CD14-positive monocyte (primary cell): ENCODE results near the gene MAN1C1. TPM values are rescaled to one million over a fixed set of nuclear protein-coding genes. Genes with fewer than 3 reads are reported as not detected.

ENCODE experiments used
- DNase-seq, 3 donors: peaks; one replicate each; pipeline ENCODE4 v3.0.0-alpha.2; 2011 to 2022
- H2AFZ ChIP-seq: 2 replicates; pipeline ENCODE4 v1.6.0; 2012; ENCODE audit warnings: mild to moderate bottlenecking, low read depth, low read length, inconsistent platforms; ENCODE audit not compliant: insufficient read depth, poor library complexity, severe bottlenecking
- H3K27ac ChIP-seq, 2 donors: 1 replicate in 1 of 2; 2 replicates in 1 of 2; pipeline ENCODE4 v1.5.1; 2012 to 2013; ENCODE audit warnings: low read length in 2 of 2, control low read depth in 1 of 2, inconsistent platforms in 1 of 2, low read depth in 1 of 2, mild to moderate bottlenecking in 1 of 2
- H3K27me3 ChIP-seq, 2 donors: one replicate each; pipeline versions ENCODE4 v1.6.0 to v1.6.1; 2011 to 2013; ENCODE audit warnings: low read length in 2 of 2; ENCODE audit not compliant: control insufficient read depth in 2 of 2, insufficient read depth in 2 of 2
- H3K36me3 ChIP-seq, 2 donors: replicated peaks in 1 of 2; 1 replicate in 1 of 2; 2 replicates in 1 of 2; pipeline versions ENCODE4 v1.5.1 to v1.6.1; 2012 to 2013; ENCODE audit warnings: low read length in 2 of 2, control low read depth in 1 of 2, inconsistent platforms in 1 of 2, mild to moderate bottlenecking in 1 of 2; ENCODE audit not compliant: insufficient read depth in 2 of 2, control insufficient read depth in 1 of 2
- H3K4me1 ChIP-seq, 2 donors: 1 replicate in 1 of 2; 2 replicates in 1 of 2; pipeline versions ENCODE4 v1.5.1 to v1.6.1; 2012 to 2013; ENCODE audit warnings: low read length in 2 of 2, control low read depth in 1 of 2, inconsistent platforms in 1 of 2, mild to moderate bottlenecking in 1 of 2, moderate library complexity in 1 of 2; ENCODE audit not compliant: insufficient read depth in 2 of 2, control insufficient read depth in 1 of 2
- H3K4me2 ChIP-seq: replicated peaks from 2 replicates; pipeline ENCODE3; 2012; ENCODE audit warnings: low read length, moderate library complexity, mild to moderate bottlenecking; ENCODE audit not compliant: poor library complexity, severe bottlenecking; ENCODE audit errors: extremely low read depth
- H3K4me3 ChIP-seq, 3 experiments: fragments of 200-600 bp in 1 of 3; sonication (generic) in 1 of 3; replicated peaks in 1 of 3; 1 replicate in 2 of 3; 2 replicates in 1 of 3; pipeline ENCODE4 v1.5.1; 2011 to 2013; ENCODE audit warnings: low read length in 3 of 3, mild to moderate bottlenecking in 3 of 3, control low read depth in 2 of 3, low read depth in 2 of 3, inconsistent platforms in 1 of 3, moderate library complexity in 1 of 3
- H3K79me2 ChIP-seq: 2 replicates; pipeline ENCODE4 v1.6.0; 2012; ENCODE audit warnings: mild to moderate bottlenecking, control low read depth, inconsistent platforms, low read length, moderate library complexity; ENCODE audit not compliant: insufficient read depth
- H3K9ac ChIP-seq: 2 replicates; pipeline ENCODE4 v1.6.0; 2017; ENCODE audit warnings: low read length, mild to moderate bottlenecking; ENCODE audit not compliant: insufficient read depth, poor library complexity, severe bottlenecking
- H3K9me3 ChIP-seq, 2 donors: replicated peaks in 1 of 2; 1 replicate in 1 of 2; 2 replicates in 1 of 2; pipeline versions ENCODE4 v1.5.1 to v1.6.1; 2012 to 2013; ENCODE audit warnings: low read length in 2 of 2, control low read depth in 1 of 2; ENCODE audit not compliant: control insufficient read depth in 1 of 2, insufficient read depth in 1 of 2
- H4K20me1 ChIP-seq: 2 replicates; pipeline ENCODE4 v1.6.0; 2012; ENCODE audit warnings: mild to moderate bottlenecking, low read length, control low read depth, moderate library complexity; ENCODE audit not compliant: insufficient read depth
- H3K27ac Mint-ChIP-seq, 7 donors: one replicate each; pipeline ENCODE4 v1.8.0; 2020; ENCODE audit warnings: mild to moderate bottlenecking in 7 of 7, mixed read lengths in 7 of 7, moderate library complexity in 6 of 7, inconsistent platforms in 2 of 7
- H3K27me3 Mint-ChIP-seq, 3 donors: one replicate each; pipeline ENCODE4 v1.8.0; 2021 to 2022; ENCODE audit warnings: low read depth in 3 of 3, mild to moderate bottlenecking in 3 of 3, mixed read lengths in 3 of 3, moderate library complexity in 3 of 3, inconsistent platforms in 1 of 3
- H3K36me3 Mint-ChIP-seq, 2 donors: one replicate each; pipeline ENCODE4 v1.8.0; 2020; ENCODE audit warnings: mixed read lengths in 2 of 2, inconsistent platforms in 1 of 2, mild to moderate bottlenecking in 1 of 2
- H3K4me1 Mint-ChIP-seq: one replicate; pipeline ENCODE4 v1.8.0; 2020; ENCODE audit warnings: mild to moderate bottlenecking, mixed read lengths
- H3K4me3 Mint-ChIP-seq, 2 donors: one replicate each; pipeline ENCODE4 v1.8.0; 2020; ENCODE audit warnings: mild to moderate bottlenecking in 2 of 2, mixed read lengths in 2 of 2, moderate library complexity in 1 of 2
- H3K9me3 Mint-ChIP-seq, 7 donors: one replicate each; pipeline ENCODE4 v1.8.0; 2020 to 2022; ENCODE audit warnings: mixed read lengths in 7 of 7, mild to moderate bottlenecking in 6 of 7, moderate library complexity in 6 of 7, inconsistent platforms in 2 of 7
- CTCF ChIP-seq: fragments of 200-600 bp; IDR thresholded peaks from one replicate; pipeline ENCODE4 v1.8.0; 2022; ENCODE audit warnings: antibody characterized with exemption, mild to moderate bottlenecking
- WGBS: methylation state at CpG from one replicate; pipeline ENCODE4 v1.1.5; 2013; ENCODE audit warnings: missing lambda C conversion rate; ENCODE audit not compliant: insufficient coverage; 5-methylcytosine and 5-hydroxymethylcytosine counted together
- intact Hi-C, 2 donors: fragments of 100-400 bp; cut with micrococcal nuclease; formaldehyde crosslinking; loops; one replicate each; pipeline versions ENCODE4 v1.15.0 to v1.15.1; 2023
- polyA plus RNA-seq, 3 donors: library from polyadenylated mRNA; depleted of rRNA in 1 of 3; unstranded in 2 of 3; stranded (reverse) in 1 of 3; fragments of 300-500 nt in 2 of 3; fragments of >200 nt in 1 of 3; fragmentation: Illumina TruSeq in 2 of 3; gene quantifications; 1 replicate in 2 of 3; 2 replicates in 1 of 3; pipeline ENCODE4 v1.2.3, GENCODE V29; 2012 to 2021

MAN1C1 gene
- polyA plus RNA-seq, 3 donors: 1.2 to 7.2 (median 1.7) TPM

GRCh38 chr1:25750923-25751605, 134.5 kb downstream of the MAN1C1 start:
- H4K20me1 ChIP-seq: no peaks in the 10 kb centered on the region

More at GRCh38 chr1:25750923-25751605, 134.5 kb downstream of the MAN1C1 start:
- Mint-ChIP-seq H3K27ac (no peak overlapping the region), H3K4me1 (peaks cover 13% of the 10 kb centered on the region), H3K27me3 (peaks cover 0 to 3% (median 3%) of the 10 kb centered on the region in 3 donors), H3K36me3 (peaks cover 12 to 19% of the 10 kb centered on the region in 2 donors), H3K4me3 (no peak overlapping the region), H3K9me3 (peaks cover 0 to 2% (median 0%) of the 10 kb centered on the region in 7 donors)
- Histone ChIP-seq H3K4me2 (no peak overlapping the region), H3K9me3 (no peaks in the 10 kb centered on the region), H3K79me2 (no peaks in the 10 kb centered on the region), H3K27ac (no peak overlapping the region), H3K36me3 (peaks cover 0 to 35% of the 10 kb centered on the region in 2 donors), H3K9ac (no peak overlapping the region), H3K4me1 (peaks cover 0 to under 1% of the 10 kb centered on the region in 2 donors), H3K4me3 (no peak overlapping the region), H3K27me3 (no peaks in the 10 kb centered on the region), H2AFZ (no peak overlapping the region)
- no peak for DNase-seq
- intact Hi-C loops: no loop called here
- TF ChIP-seq CTCF: no peak
- WGBS: 87% methylated on average over 6 of the region's 6 CpGs
